ENCODE measurements around the gene FZD8. TPM values are rescaled to one million over a fixed set of nuclear protein-coding genes. Genes with fewer than 3 reads are reported as not detected.

Gene FZD8
- polyA plus RNA-seq, 2 of the 4 experiments (the other 2 are of a cell fraction) = 4.4 to 13.4 TPM

- DNase-seq (ENCODE audit: low read depth in 1 of 2, low spot score in 1 of 2) = no peak
- 42% methylated on average over 2 of the region's 2 CpGs for WGBS (ENCODE audit: missing lambda C conversion rate)
- POLR2A ChIA-PET = no interaction called here
Observed at GRCh38 chr10:35613107-35613440, 29.0 kb downstream of the FZD8 start.

GRCh38 chr10:35612385-35613106 is 29.6 kb downstream of the FZD8 start:
- no peak overlapping the region for H3K4me2 ChIP-seq
- ATAC-seq (no peak), FAIRE-seq (no peak), DNase-seq (ENCODE audit: low read depth in 1 of 2, low spot score in 1 of 2) (no peak)
- no peaks in the 10 kb centered on the region for H3K4me1 ChIP-seq
- POLR2A ChIA-PET = no interaction called here
- peak; percentile 47 for TF ChIP-seq MAFK (IDR thresholded peaks at IDR 0.05; ENCODE audit: partially characterized antibody)
- TF ChIP-seq KDM1A (IDR thresholded peaks at IDR 0.05; ENCODE audit: low read depth) = no peak
- peaks cover 4% of the 10 kb centered on the region for H3K9me3 ChIP-seq
- no peak overlapping the region for H3K4me3 ChIP-seq
- 51% methylated on average over 6 of the region's 6 CpGs for WGBS (ENCODE audit: missing lambda C conversion rate)
- CTCF ChIA-PET = interaction anchor here (0.6 to 4.3 kb wide), 11 partner anchors 12 to 1268 kb away, joined by 3 to 27 read pairs (median 6); no protein-coding TSS in a partner anchor
- no peak overlapping the region for H3K27ac ChIP-seq

More at GRCh38 chr10:35613107-35613440, 29.0 kb downstream of the FZD8 start:
- Histone ChIP-seq H3K9me3 (peaks cover 4% of the 10 kb centered on the region), H3K4me1 (no peaks in the 10 kb centered on the region), H3K27ac (no peak overlapping the region), H3K4me2 (no peak overlapping the region), H3K4me3 (no peak overlapping the region)
- ATAC-seq (no peak), FAIRE-seq (no peak)
- TF ChIP-seq EP300 (IDR thresholded peaks at IDR 0.05) (no peak), RNF2 (IDR thresholded peaks at IDR 0.05; ENCODE audit: borderline replicate concordance, low read depth) (no peak), HDAC2 (IDR thresholded peaks at IDR 0.05) (no peak), HOXA7 (CRISPR knock-in tag; IDR thresholded peaks at IDR 0.05) (no peak), RARB (CRISPR knock-in tag; IDR thresholded peaks at IDR 0.05) (no peak), CHD2 (IDR thresholded peaks at IDR 0.05; ENCODE audit: low read length, partially characterized antibody) (no peak), ZNF302 (CRISPR knock-in tag; IDR thresholded peaks at IDR 0.05) (no peak)
- CTCF ChIA-PET = interaction anchor here (0.7 to 4.3 kb wide), 12 partner anchors 12 to 1267 kb away, joined by 3 to 27 read pairs (median 6); no protein-coding TSS in a partner anchor

- no peak overlapping the region for H3K4me3 ChIP-seq
- H3K4me2 ChIP-seq = no peak overlapping the region
- H3K9me3 ChIP-seq = peaks cover 4% of the 10 kb centered on the region; the same call in 2 of the 3 replicates
- H3K4me1 ChIP-seq = no peaks in the 10 kb centered on the region
- ATAC-seq (peak in 1 of 2 experiments; percentile 54; a peak in 3 of 6 replicates), FAIRE-seq (no peak), DNase-seq (ENCODE audit: low read depth in 1 of 2, low spot score in 1 of 2) (peak in 1 of 2 experiments; percentile 29)
- CTCF ChIA-PET = interaction anchor here (0.9 to 4.3 kb wide), 4 partner anchors 25 to 1269 kb away, joined by 3 to 27 read pairs (median 10); no protein-coding TSS in a partner anchor
- TF ChIP-seq SREBF2 (IDR thresholded peaks at IDR 0.05) = no peak
- TF ChIP-seq BCL3 (IDR thresholded peaks at IDR 0.05) = no peak
- TF ChIP-seq NFE2L2 (conservative IDR thresholded peaks at IDR 0.05; ENCODE audit: low read length) = no peak
- TF ChIP-seq POLR2AphosphoS2 (conservative IDR thresholded peaks at IDR 0.05; ENCODE audit: low read length) = no peak
- no peak for TF ChIP-seq KDM1A (IDR thresholded peaks at IDR 0.05; ENCODE audit: low read depth)
- peak in 1 of 2 experiments; percentile 23; a peak in 1 of 5 replicates for TF ChIP-seq RAD21 (conservative IDR thresholded peaks at IDR 0.05 in 1 of 2, IDR thresholded peaks at IDR 0.05 in 1 of 2)
- 40% methylated on average over 6 of the region's 6 CpGs for WGBS (ENCODE audit: missing lambda C conversion rate)
- H3K27ac ChIP-seq = no peak overlapping the region
- POLR2A ChIA-PET = no interaction called here
Observed at GRCh38 chr10:35611750-35612149, 30.3 kb downstream of the FZD8 start.

GRCh38 chr10:35608328-35608672 is 33.8 kb downstream of the FZD8 start:
- whole genome bisulfite sequencing (ENCODE audit: missing lambda C conversion rate) = 94% methylated on average over 13 of the region's 16 CpGs
- H3K27ac ChIP-seq = no peak overlapping the region
- H3K4me1 ChIP-seq = 0 out of 3 replicates have a peak, but pooled peaks cover 3% of the 10 kb centered on the region
- H3K9me3 ChIP-seq = peaks cover 4% of the 10 kb centered on the region; the same call in 2 of the 3 replicates
- DNase-seq (ENCODE audit: low read depth in 1 of 2, low spot score in 1 of 2) = no peak
- no peak for ATAC-seq
- H3K4me2 ChIP-seq = peak overlapping the region; percentile 75
- ChIA-PET POLR2A (no interaction called here), CTCF (no interaction called here)
- FAIRE-seq = no peak
- TF ChIP-seq SREBF2 (IDR thresholded peaks at IDR 0.05) (no peak), TFCP2L1 (CRISPR knock-in tag; IDR thresholded peaks at IDR 0.05) (no peak), RFX5 (IDR thresholded peaks at IDR 0.05) (no peak), MAFK (IDR thresholded peaks at IDR 0.05; ENCODE audit: partially characterized antibody) (no peak), ZNF302 (CRISPR knock-in tag; IDR thresholded peaks at IDR 0.05) (no peak), HEYL (CRISPR knock-in tag; IDR thresholded peaks at IDR 0.05) (no peak), EP300 (IDR thresholded peaks at IDR 0.05) (no peak), SMC3 (IDR thresholded peaks at IDR 0.05) (no peak), JUNB (IDR thresholded peaks at IDR 0.05) (no peak), BCL3 (IDR thresholded peaks at IDR 0.05) (no peak), NPAS2 (CRISPR knock-in tag; IDR thresholded peaks at IDR 0.05; ENCODE audit: borderline replicate concordance) (no peak), POLR2A (IDR thresholded peaks at IDR 0.05; ENCODE audit: low read length) (no peak), RARB (CRISPR knock-in tag; IDR thresholded peaks at IDR 0.05) (no peak)
- no peak overlapping the region; the same call in 2 of the 3 replicates for H3K4me3 ChIP-seq

Data from A549 (cell line).